GM18873 (cell line): ENCODE results near the gene NUDT17.

Experiments used
- ATAC-seq: cut with Tn5 transposase; IDR thresholded peaks from one replicate; pipeline ENCODE4 v1.9.1; 2021; ENCODE audit warnings: mild to moderate bottlenecking, moderate library complexity, moderate number of reproducible peaks; ENCODE audit not compliant: unreplicated experiment, low FRiP score

NUDT17 gene

GRCh38 chr1:145845144-145845513, 301 bp upstream of the NUDT17 start:
- peak; percentile 53 for ATAC-seq

GRCh38 chr1:145846201-145846612, 777 bp downstream of the NUDT17 start:
- ATAC-seq, result no peak

- no peak for ATAC-seq
Measured at GRCh38 chr1:145847827-145848226, 2.4 kb downstream of the NUDT17 start.

GRCh38 chr1:145849356-145850160, 4.1 kb downstream of the NUDT17 start:
- ATAC-seq, result no peak

GRCh38 chr1:145855426-145855948, 10.1 kb downstream of the NUDT17 start:
- no peak for ATAC-seq

- no peak for ATAC-seq
Measured at GRCh38 chr1:145857170-145857569, 11.7 kb downstream of the NUDT17 start.

- ATAC-seq, result no peak
Measured at GRCh38 chr1:145858238-145858900, 12.9 kb downstream of the NUDT17 start.

- ATAC-seq, result peak; percentile 71
Measured at GRCh38 chr1:145858901-145859490, 13.6 kb downstream of the NUDT17 start, which contains the start of gene PIAS3. PIAS3 (minus strand) TSS chr1:145859081; CDS start chr1:145858990, 91 bp downstream.

GRCh38 chr1:145859491-145860023, 14.1 kb downstream of the NUDT17 start:
- ATAC-seq, result peak; percentile 45

- no peak for ATAC-seq
Measured at GRCh38 chr1:145863282-145864018, 18.0 kb downstream of the NUDT17 start.

GRCh38 chr1:145868232-145868631, 22.8 kb downstream of the NUDT17 start:
- no peak for ATAC-seq

- ATAC-seq, result no peak
Measured at GRCh38 chr1:145871994-145872924, 26.8 kb downstream of the NUDT17 start.

GRCh38 chr1:145874646-145875045, 29.2 kb downstream of the NUDT17 start:
- no peak for ATAC-seq

- ATAC-seq, result no peak
Measured at GRCh38 chr1:145877923-145878486, 32.6 kb downstream of the NUDT17 start.

- ATAC-seq, result no peak
Measured at GRCh38 chr1:145878724-145879123, 33.3 kb downstream of the NUDT17 start.

- ATAC-seq, result no peak
Measured at GRCh38 chr1:145879775-145880174, 34.3 kb downstream of the NUDT17 start.

- no peak for ATAC-seq
Measured at GRCh38 chr1:145884675-145885074, 39.2 kb downstream of the NUDT17 start.

GRCh38 chr1:145885738-145886287, 40.4 kb downstream of the NUDT17 start, which contains the start of gene ANKRD35:
ANKRD35 (minus strand) TSS chr1:145885866; CDS start chr1:145885758, 108 bp downstream.
- ATAC-seq, result peak; percentile 89
